ENCODE data around the gene DGAT2.

DGAT2 gene

GRCh38 chr11:75826461-75827230 is 58.1 kb downstream of the DGAT2 start:
- no peak for DNase-seq (ENCODE audit: low read depth in 2 of 2)

- no peak for DNase-seq (ENCODE audit: low read depth in 2 of 2)
Measured at GRCh38 chr11:75827562-75827961, 59.0 kb downstream of the DGAT2 start.

GRCh38 chr11:75831915-75832502 is 63.4 kb downstream of the DGAT2 start:
- DNase-seq (ENCODE audit: low read depth in 2 of 2) = no peak

- no peak for DNase-seq (ENCODE audit: low read depth in 2 of 2)
Measured at GRCh38 chr11:75834728-75835127, 66.2 kb downstream of the DGAT2 start.

GRCh38 chr11:75836417-75836816 is 67.8 kb downstream of the DGAT2 start:
- no peak for DNase-seq (ENCODE audit: low read depth in 2 of 2)

- DNase-seq (ENCODE audit: low read depth in 2 of 2) = no peak
Measured at GRCh38 chr11:75839851-75840250, 71.3 kb downstream of the DGAT2 start.

- no peak for DNase-seq (ENCODE audit: low read depth in 2 of 2)
Measured at GRCh38 chr11:75840522-75840921, 71.9 kb downstream of the DGAT2 start.

GRCh38 chr11:75841739-75842138 is 73.2 kb downstream of the DGAT2 start:
- no peak for DNase-seq (ENCODE audit: low read depth in 2 of 2)

GRCh38 chr11:75845324-75845723 is 76.7 kb downstream of the DGAT2 start:
- no peak for DNase-seq (ENCODE audit: low read depth in 2 of 2)

GRCh38 chr11:75849894-75850293 is 81.3 kb downstream of the DGAT2 start:
- no peak for DNase-seq (ENCODE audit: low read depth in 2 of 2)

GRCh38 chr11:75850787-75851186 is 82.2 kb downstream of the DGAT2 start:
- DNase-seq (ENCODE audit: low read depth in 2 of 2) = no peak
